ENCODE results near the gene MAP3K13. TPM values are rescaled to one million over a fixed set of nuclear protein-coding genes. Genes with fewer than 3 reads are reported as not detected.

MAP3K13 gene
- total RNA-seq, 4 donors from 2014 or later = 17.2 to 42.6 (median 31.9) TPM

GRCh38 chr3:185507883-185508282, 144.9 kb downstream of the MAP3K13 start:
- Histone ChIP-seq H3K36me3 (peaks cover 0 to 16% (median 0%) of the 10 kb centered on the region in 4 donors), H3K27ac (no peak overlapping the region), H3K9me3 (no peaks in the 10 kb centered on the region), H3K27me3 (no peaks in the 10 kb centered on the region), H3K4me1 (peaks cover 0 to 10% (median 0%) of the 10 kb centered on the region in 4 donors), H3K4me3 (no peak overlapping the region)
- DNase-seq = no peak
- TF ChIP-seq POLR2AphosphoS5 (IDR thresholded peaks at IDR 0.05) (no peak), CTCF (IDR thresholded peaks at IDR 0.05) (no peak), POLR2A (IDR thresholded peaks at IDR 0.05) (no peak), EP300 (IDR thresholded peaks at IDR 0.05; ENCODE audit: low read depth) (no peak)
- in situ Hi-C loops (cut with MboI; ENCODE audit: low pct_ligation_motif_present in 1 of 4, low pct_unique_long_range_greater_than_20kb in 1 of 4, low sequenced_read_pairs in 3 of 4) (no loop called here), intact Hi-C loops (cut with DNase I; ENCODE audit: low total_unique reads) (no loop called here)
- WGBS, 2 donors (ENCODE audit: low coverage in 1 of 2) = 65 to 77% methylated on average over 4 to 6 of the region's 6 CpGs

GRCh38 chr3:185508335-185508991, 145.5 kb downstream of the MAP3K13 start:
- H3K9me3 ChIP-seq = no peaks in the 10 kb centered on the region
- peaks cover 0 to 5% (median 0%) of the 10 kb centered on the region in 4 donors for H3K4me1 ChIP-seq
- no peak for DNase-seq
- H3K36me3 ChIP-seq = peaks cover 0 to 17% (median 0%) of the 10 kb centered on the region in 4 donors
- WGBS, 2 donors (ENCODE audit: low coverage in 1 of 2) = 70 to 86% methylated on average over 7 to 19 of the region's 19 CpGs
- H3K27ac ChIP-seq = no peak overlapping the region
- H3K4me3 ChIP-seq = no peak overlapping the region
- in situ Hi-C loops (cut with MboI; ENCODE audit: low pct_ligation_motif_present in 1 of 4, low pct_unique_long_range_greater_than_20kb in 1 of 4, low sequenced_read_pairs in 3 of 4) (no loop called here), intact Hi-C loops (cut with DNase I; ENCODE audit: low total_unique reads) (no loop called here)
- H3K27me3 ChIP-seq = no peaks in the 10 kb centered on the region
- TF ChIP-seq POLR2A (IDR thresholded peaks at IDR 0.05) (no peak), POLR2AphosphoS5 (IDR thresholded peaks at IDR 0.05) (no peak)

- DNase-seq = no peak
- H3K27me3 ChIP-seq = no peaks in the 10 kb centered on the region
- intact Hi-C loops (cut with DNase I; ENCODE audit: low total_unique reads) = no loop called here
- H3K4me1 ChIP-seq = no peaks in the 10 kb centered on the region
- WGBS, 2 donors (ENCODE audit: low coverage in 1 of 2) = 93% methylated on average over 4 of the region's 4 CpGs; no CpG with 5 or more reads in 1 of the 2 donors
- peaks cover 0 to 17% (median 0%) of the 10 kb centered on the region in 4 donors for H3K36me3 ChIP-seq
- no peak overlapping the region for H3K27ac ChIP-seq
- no peaks in the 10 kb centered on the region for H3K9me3 ChIP-seq
- TF ChIP-seq POLR2AphosphoS5 (IDR thresholded peaks at IDR 0.05) (no peak), CTCF (IDR thresholded peaks at IDR 0.05) (no peak), EP300 (IDR thresholded peaks at IDR 0.05; ENCODE audit: low read depth) (no peak), POLR2A (IDR thresholded peaks at IDR 0.05) (no peak)
- in situ Hi-C loops (cut with MboI; ENCODE audit: low pct_ligation_motif_present in 1 of 4, low pct_unique_long_range_greater_than_20kb in 1 of 4, low sequenced_read_pairs in 3 of 4) = no loop called here
- no peak overlapping the region for H3K4me3 ChIP-seq
These were observed 148.8 kb downstream of the MAP3K13 start for GRCh38 chr3:185511711-185512110.

GRCh38 chr3:185517387-185518130, 154.6 kb downstream of the MAP3K13 start:
- 88 to 100% methylated on average over 2 of the region's 2 CpGs for WGBS, 2 donors (ENCODE audit: low coverage in 1 of 2)
- no peak overlapping the region for H3K27ac ChIP-seq
- no peaks in the 10 kb centered on the region for H3K27me3 ChIP-seq
- no peak for DNase-seq
- in situ Hi-C loops (cut with MboI; ENCODE audit: low pct_ligation_motif_present in 1 of 4, low pct_unique_long_range_greater_than_20kb in 1 of 4, low sequenced_read_pairs in 3 of 4) = no loop called here
- no peak for TF ChIP-seq POLR2A (IDR thresholded peaks at IDR 0.05)
- no peak for TF ChIP-seq EP300 (IDR thresholded peaks at IDR 0.05; ENCODE audit: low read depth)
- TF ChIP-seq CTCF (IDR thresholded peaks at IDR 0.05) = no peak
- no peak for TF ChIP-seq POLR2AphosphoS5 (IDR thresholded peaks at IDR 0.05)
- H3K9me3 ChIP-seq = no peaks in the 10 kb centered on the region
- H3K36me3 ChIP-seq = peaks cover 0 to 19% (median 4%) of the 10 kb centered on the region in 4 donors
- H3K4me1 ChIP-seq = no peaks in the 10 kb centered on the region
- no peak overlapping the region for H3K4me3 ChIP-seq
- intact Hi-C loops (cut with DNase I; ENCODE audit: low total_unique reads) = no loop called here
